HL-60 (cell line): ENCODE data around the gene SMIM5.

Source experiments
- DNase-seq, 2 experiments: peaks; one replicate each; pipeline ENCODE4 v3.0.0-alpha.2; 2010 to 2020; ENCODE audit warnings: low read depth in 1 of 2, low spot score in 1 of 2
- H3K27ac ChIP-seq: fragments of 250-450 bp; sonication (Bioruptor Pico); replicated peaks from 2 replicates; pipeline ENCODE4 v1.5.1; 2020; ENCODE audit warnings: mild to moderate bottlenecking, moderate library complexity
- H3K27me3 ChIP-seq: fragments of 250-450 bp; sonication (Bioruptor Pico); 2 replicates; pipeline ENCODE4 v1.5.1; 2021; ENCODE audit warnings: mild to moderate bottlenecking, moderate library complexity; ENCODE audit not compliant: insufficient read depth, poor library complexity, severe bottlenecking
- H3K4me3 ChIP-seq: replicated peaks from 2 replicates; pipeline ENCODE4 v1.5.1; 2011; ENCODE audit warnings: mild to moderate bottlenecking, control low read depth, low read length; ENCODE audit not compliant: insufficient read depth
- CTCF ChIP-seq: IDR thresholded peaks from one replicate; pipeline ENCODE4 v1.5.1; 2011; ENCODE audit warnings: low read length, control low read depth, inconsistent platforms; ENCODE audit not compliant: insufficient read depth
- GABPA ChIP-seq: IDR thresholded peaks from 2 replicates; pipeline ENCODE4 v1.6.1; 2012; ENCODE audit warnings: low read depth
- POLR2AphosphoS5 ChIP-seq: IDR thresholded peaks from 2 replicates; pipeline ENCODE4 v1.6.1; 2012; ENCODE audit warnings: low read depth
- REST ChIP-seq: IDR thresholded peaks from 2 replicates; pipeline ENCODE4 v1.6.1; 2012; ENCODE audit warnings: low read depth; ENCODE audit not compliant: insufficient replicate concordance
- SPI1 ChIP-seq: IDR thresholded peaks from 2 replicates; pipeline ENCODE4 v1.6.1; 2012; ENCODE audit warnings: low read depth, mild to moderate bottlenecking, borderline replicate concordance

SMIM5 gene

GRCh38 chr17:75652341-75652740, 19.1 kb downstream of the SMIM5 start:
- Histone ChIP-seq H3K4me3 (no peak overlapping the region), H3K27me3 (no peaks in the 10 kb centered on the region), H3K27ac (no peak overlapping the region)
- no peak for DNase-seq
- TF ChIP-seq SPI1 (no peak), POLR2AphosphoS5 (no peak), CTCF (no peak), REST (no peak), GABPA (no peak)

- TF ChIP-seq SPI1 (no peak), CTCF (peak; percentile 75)
- no peak overlapping the region for H3K27ac ChIP-seq
- H3K4me3 ChIP-seq, result no peak overlapping the region
- H3K27me3 ChIP-seq, result no peaks in the 10 kb centered on the region
- peak in 1 of 2 experiments; percentile 24 for DNase-seq
These were observed 19.8 kb downstream of the SMIM5 start for GRCh38 chr17:75652934-75653549.

GRCh38 chr17:75654176-75654575, 20.9 kb downstream of the SMIM5 start:
- H3K27ac ChIP-seq, result no peak overlapping the region
- no peak for TF ChIP-seq GABPA
- TF ChIP-seq POLR2AphosphoS5, result no peak
- no peak for TF ChIP-seq SPI1
- TF ChIP-seq CTCF, result no peak
- TF ChIP-seq REST, result no peak
- H3K27me3 ChIP-seq, result no peaks in the 10 kb centered on the region
- DNase-seq, result no peak
- H3K4me3 ChIP-seq, result no peak overlapping the region

GRCh38 chr17:75658237-75658636, 25.0 kb downstream of the SMIM5 start:
- Histone ChIP-seq H3K27me3 (no peaks in the 10 kb centered on the region), H3K27ac (no peak overlapping the region), H3K4me3 (no peak overlapping the region)
- DNase-seq, result no peak
- no peak for TF ChIP-seq REST
- no peak for TF ChIP-seq CTCF
- no peak for TF ChIP-seq SPI1
- TF ChIP-seq POLR2AphosphoS5, result no peak
- no peak for TF ChIP-seq GABPA
